PC-3 (cell line): Measurements from ENCODE around the gene CHAF1A. TPM values are rescaled to one million over a fixed set of nuclear protein-coding genes. Genes with fewer than 3 reads are reported as not detected.

Experiments
- ATAC-seq: fragments of 200-7000 bp; cut with Tn5 transposase; 2 replicates; pipeline ENCODE4 v1.9.1; 2020; ENCODE audit warnings: mild to moderate bottlenecking, moderate library complexity
- BruUV-seq: library from RNA; stranded (reverse); fragments of 400-500 nt; replicated peaks from 2 replicates; lab custom pipeline; 2021; lab: Mats Ljungman, UMichigan
- CTCF ChIA-PET: fragments of 300-600 bp; sonication (Branson Sonifier 250); formaldehyde crosslinking; loops from one replicate; lab custom pipeline; 2022; ENCODE audit warnings: antibody characterized with exemption; lab: Charles Lee
- POLR2A ChIA-PET: fragments of 300-600 bp; sonication (Branson Sonifier 250); formaldehyde crosslinking; loops from one replicate; lab custom pipeline; 2022; ENCODE audit warnings: antibody characterized with exemption; ENCODE audit not compliant: unreplicated experiment; lab: Charles Lee
- DNase-seq: peaks from one replicate; pipeline ENCODE4 v3.0.0-alpha.2; 2015
- H2AFZ ChIP-seq: fragments of 300-600 bp; sonication (generic); 2 replicates; pipeline ENCODE4 v1.6.0; 2016; ENCODE audit warnings: antibody characterized with exemption, low read length
- H3F3A ChIP-seq: fragments of 300-600 bp; sonication (generic); one replicate; pipeline ENCODE4 v1.6.0; 2017; ENCODE audit warnings: antibody characterized with exemption, low read length, control low read depth, mild to moderate bottlenecking; ENCODE audit not compliant: unreplicated experiment
- H3K27ac ChIP-seq: fragments of 300-600 bp; sonication (generic); 2 replicates; pipeline ENCODE4 v1.5.1; 2016; ENCODE audit warnings: mild to moderate bottlenecking, low read length
- H3K27me3 ChIP-seq: fragments of 300-600 bp; sonication (generic); 2 replicates; pipeline ENCODE4 v1.6.1; 2016; ENCODE audit warnings: low read length, mixed read lengths
- H3K36me3 ChIP-seq: fragments of 300-600 bp; sonication (generic); 2 replicates; pipeline ENCODE4 v1.6.1; 2016; ENCODE audit warnings: low read depth, mixed run types, low read length, mixed read lengths
- H3K4me1 ChIP-seq: fragments of 300-600 bp; sonication (generic); 2 replicates; pipeline ENCODE4 v1.5.1; 2016; ENCODE audit warnings: low read length; ENCODE audit not compliant: insufficient read depth
- H3K4me2 ChIP-seq: fragments of 300-600 bp; sonication (generic); 2 replicates; pipeline ENCODE4 v1.6.0; 2016; ENCODE audit warnings: low read length
- H3K4me3 ChIP-seq: fragments of 300-600 bp; sonication (generic); 2 replicates; pipeline ENCODE4 v1.5.1; 2016; ENCODE audit warnings: mild to moderate bottlenecking, low read length, mixed read lengths
- H3K79me2 ChIP-seq: fragments of 300-600 bp; sonication (generic); 2 replicates; pipeline ENCODE4 v1.6.1; 2017; ENCODE audit warnings: low read length, mixed read lengths
- H3K9ac ChIP-seq: fragments of 300-600 bp; sonication (generic); 2 replicates; pipeline ENCODE4 v1.6.0; 2016; ENCODE audit warnings: mild to moderate bottlenecking, low read length
- H3K9me2 ChIP-seq: fragments of 300-600 bp; sonication (generic); replicated peaks from 2 replicates; pipeline ENCODE4 v1.6.1; 2016; ENCODE audit warnings: mixed run types, low read length, mixed read lengths
- H3K9me3 ChIP-seq: fragments of 300-600 bp; sonication (generic); 2 replicates; pipeline ENCODE4 v1.6.1; 2016; ENCODE audit warnings: low read length, mixed read lengths
- H4K20me1 ChIP-seq: fragments of 300-600 bp; sonication (generic); 2 replicates; pipeline ENCODE4 v1.6.1; 2016; ENCODE audit warnings: low read length, mixed read lengths
- EZH2 ChIP-seq: fragments of 300-600 bp; sonication (generic); IDR thresholded peaks from one replicate; pipeline ENCODE4 v1.6.1; 2017; ENCODE audit warnings: antibody characterized with exemption, mild to moderate bottlenecking, low read length; ENCODE audit not compliant: unreplicated experiment
- EZH2phosphoT487 ChIP-seq: fragments of 300-600 bp; sonication (generic); IDR thresholded peaks from 2 replicates; pipeline ENCODE4 v1.6.1; 2018; ENCODE audit warnings: mild to moderate bottlenecking, antibody characterized with exemption, low read length, borderline replicate concordance
- intact Hi-C: fragments of 100-400 bp; cut with micrococcal nuclease; formaldehyde crosslinking; loops from 2 replicates; pipeline ENCODE4 v1.9.0; 2023
- total RNA-seq: library from RNA; depleted of rRNA; stranded (reverse); fragments of >200 nt; gene quantifications from 2 replicates; pipeline ENCODE4 v1.2.3, GENCODE V29; 2014
- TF ChIP-seq, protein P1 (sequence below): fragments of 300-600 bp; sonication (generic); conservative IDR thresholded peaks from 2 replicates; pipeline ENCODE4 v1.5.1; 2017; ENCODE audit warnings: antibody characterized with exemption, low read depth, mild to moderate bottlenecking, low read length

Gene CHAF1A
- total RNA-seq, 1 experiment from 2014 or later, result 48.9 TPM

DNA sequence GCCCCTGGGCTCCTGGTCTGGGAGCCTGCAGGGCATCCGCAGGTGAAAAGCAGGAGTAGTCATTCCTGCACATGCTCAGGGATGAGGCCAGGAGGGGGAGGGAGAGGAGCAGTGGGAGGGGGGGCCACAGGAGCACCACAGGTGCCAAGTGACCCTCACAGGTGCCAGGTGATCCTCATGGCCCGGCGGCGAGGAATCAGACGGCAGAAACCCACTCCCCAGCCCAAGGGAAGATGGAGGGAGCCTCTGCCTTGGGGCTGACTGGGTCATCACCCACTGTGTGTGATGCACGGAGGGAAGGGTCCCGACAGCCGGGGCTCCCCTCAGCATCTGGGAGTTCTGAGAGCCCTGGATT is 29.4 kb upstream of the CHAF1A start:
- POLR2A ChIA-PET, result no interaction called here
- no peak for ATAC-seq

DNA sequence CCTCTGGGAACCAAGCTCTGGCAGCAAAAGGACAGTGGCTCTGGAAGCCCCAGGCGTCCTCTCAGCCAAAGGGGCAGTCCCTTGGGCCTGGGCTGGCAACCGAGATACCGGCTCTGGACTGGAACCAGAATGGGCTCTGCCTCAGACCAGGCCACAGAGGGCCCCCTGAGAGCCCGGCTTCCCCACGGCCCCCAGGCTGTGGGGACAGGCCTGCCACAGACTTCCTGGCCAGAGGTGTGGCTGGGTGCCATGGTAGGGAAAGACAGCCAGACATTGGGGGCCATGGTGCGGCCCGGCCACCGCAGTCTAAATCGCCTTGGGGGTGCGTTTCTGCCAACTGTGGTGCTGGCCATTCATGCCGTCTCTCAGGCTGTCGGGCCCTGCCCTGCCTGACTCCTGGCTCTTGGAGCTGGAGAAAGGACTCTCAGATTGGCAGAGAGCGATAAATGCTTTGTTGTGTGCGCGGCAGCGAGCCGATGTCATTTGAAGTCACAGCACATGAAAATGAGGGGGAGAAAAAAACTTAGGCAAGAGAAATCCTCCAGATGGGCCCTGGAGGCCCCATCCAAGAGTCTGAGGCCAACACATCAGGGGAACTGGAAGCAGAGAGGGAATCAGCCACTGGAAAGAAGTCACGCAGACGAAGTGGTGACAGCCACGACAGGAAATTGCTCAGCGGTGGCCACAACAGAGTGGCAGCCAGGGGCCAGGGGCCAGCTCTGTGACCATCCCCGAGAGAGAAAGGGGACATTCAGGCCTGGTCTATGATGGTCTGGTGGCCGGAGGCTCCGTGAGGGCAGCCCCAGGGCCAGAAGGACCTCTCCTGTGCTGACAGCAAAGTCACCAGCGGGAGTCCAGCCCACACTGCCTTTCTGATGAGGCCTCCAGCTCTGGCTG is 28.6 kb upstream of the CHAF1A start:
- Histone ChIP-seq H3K9me2 (no peaks in the 10 kb centered on the region), H3K36me3 (no peaks in the 10 kb centered on the region), H2AFZ (no peak overlapping the region), H3K4me1 (peaks cover 54% of the 10 kb centered on the region), H3K4me2 (peak overlapping the region; percentile 85), H3K79me2 (peaks cover 70% of the 10 kb centered on the region), H3K4me3 (no peak overlapping the region), H3K9ac (peak overlapping the region; percentile 88), H3F3A (peaks cover 7% of the 10 kb centered on the region), H3K9me3 (no peaks in the 10 kb centered on the region), H4K20me1 (no peaks in the 10 kb centered on the region), H3K27me3 (no peaks in the 10 kb centered on the region), H3K27ac (peak overlapping the region; percentile 99)
- ChIA-PET POLR2A (no interaction called here), CTCF (interaction anchor here (2.2 kb wide), 1 partner anchor 28 kb away, joined by 11 read pairs; the partner anchor contains the start of gene CHAF1A)
- TSS peak; percentile 28 for BruUV-seq
- TF ChIP-seq EZH2 (no peak), EZH2phosphoT487 (no peak)
- TF ChIP-seq, protein P1, sequence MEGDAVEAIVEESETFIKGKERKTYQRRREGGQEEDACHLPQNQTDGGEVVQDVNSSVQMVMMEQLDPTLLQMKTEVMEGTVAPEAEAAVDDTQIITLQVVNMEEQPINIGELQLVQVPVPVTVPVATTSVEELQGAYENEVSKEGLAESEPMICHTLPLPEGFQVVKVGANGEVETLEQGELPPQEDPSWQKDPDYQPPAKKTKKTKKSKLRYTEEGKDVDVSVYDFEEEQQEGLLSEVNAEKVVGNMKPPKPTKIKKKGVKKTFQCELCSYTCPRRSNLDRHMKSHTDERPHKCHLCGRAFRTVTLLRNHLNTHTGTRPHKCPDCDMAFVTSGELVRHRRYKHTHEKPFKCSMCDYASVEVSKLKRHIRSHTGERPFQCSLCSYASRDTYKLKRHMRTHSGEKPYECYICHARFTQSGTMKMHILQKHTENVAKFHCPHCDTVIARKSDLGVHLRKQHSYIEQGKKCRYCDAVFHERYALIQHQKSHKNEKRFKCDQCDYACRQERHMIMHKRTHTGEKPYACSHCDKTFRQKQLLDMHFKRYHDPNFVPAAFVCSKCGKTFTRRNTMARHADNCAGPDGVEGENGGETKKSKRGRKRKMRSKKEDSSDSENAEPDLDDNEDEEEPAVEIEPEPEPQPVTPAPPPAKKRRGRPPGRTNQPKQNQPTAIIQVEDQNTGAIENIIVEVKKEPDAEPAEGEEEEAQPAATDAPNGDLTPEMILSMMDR, result no peak
- no peak for ATAC-seq
- no peak for DNase-seq
- intact Hi-C loops, result loop anchor here (1.0 kb wide), 1 partner anchor 26 kb away; the partner anchor contains the start of gene SH3GL1

More for the DNA sequence above, 29.4 kb upstream of the CHAF1A start:
- Histone ChIP-seq H3K27me3 (no peaks in the 10 kb centered on the region), H3K9me3 (no peaks in the 10 kb centered on the region), H3K27ac (no peak overlapping the region), H3K79me2 (peaks cover 61% of the 10 kb centered on the region), H4K20me1 (no peaks in the 10 kb centered on the region), H3K4me3 (no peak overlapping the region), H2AFZ (no peak overlapping the region), H3F3A (peaks cover 7% of the 10 kb centered on the region), H3K4me2 (no peak overlapping the region), H3K9me2 (no peaks in the 10 kb centered on the region), H3K36me3 (no peaks in the 10 kb centered on the region), H3K9ac (no peak overlapping the region), H3K4me1 (peaks cover 49% of the 10 kb centered on the region)
- no peak for DNase-seq
- intact Hi-C loops, result no loop called here
- no TSS peak for BruUV-seq
- CTCF ChIA-PET, result no interaction called here
- TF ChIP-seq, protein P1, result no peak
- TF ChIP-seq EZH2, result no peak
